ENCODE data around the gene CBX8. TPM values are rescaled to one million over a fixed set of nuclear protein-coding genes. Genes with fewer than 3 reads are reported as not detected.

The CBX8 gene
- polyA plus RNA-seq, 2 of the 4 experiments (the other 2 are of a cell fraction): 1.5 to 13.1 TPM

GRCh38 chr17:79769570-79770506 lies 27.0 kb downstream of the CBX8 start:
- ChIA-PET POLR2A (interaction anchor here (0.6 kb wide), 1 partner anchor 17 kb away, joined by 3 read pairs; no protein-coding TSS in a partner anchor), CTCF (interaction anchor here (0.7 to 23.5 kb wide), 7 partner anchors 20 to 237 kb away, joined by 3 to 254 read pairs (median 3); partner anchors contain the start of gene CBX4)
- ATAC-seq (peak; percentile 48 to 74; a peak in 5 of 6 replicates), FAIRE-seq (no peak), DNase-seq (ENCODE audit: low read depth in 1 of 2, low spot score in 1 of 2) (peak; percentile 67 to 71)
- Histone ChIP-seq H3K4me2 (peak overlapping the region; percentile 54), H3K4me1 (peaks cover 18% of the 10 kb centered on the region), H3K9me3 (no peaks in the 10 kb centered on the region), H3K27ac (peak overlapping the region; percentile 57 to 73), H3K4me3 (no peak overlapping the region)
- TF ChIP-seq NPAS2 (CRISPR knock-in tag; IDR thresholded peaks at IDR 0.05; ENCODE audit: borderline replicate concordance) (no peak), MAFK (IDR thresholded peaks at IDR 0.05; ENCODE audit: partially characterized antibody) (peak; percentile 53), NFE2L2 (conservative IDR thresholded peaks at IDR 0.05; ENCODE audit: low read length) (peak; percentile 30), RFX5 (IDR thresholded peaks at IDR 0.05) (no peak)
- 71% methylated on average over 25 of the region's 28 CpGs for WGBS (ENCODE audit: missing lambda C conversion rate)

DNA sequence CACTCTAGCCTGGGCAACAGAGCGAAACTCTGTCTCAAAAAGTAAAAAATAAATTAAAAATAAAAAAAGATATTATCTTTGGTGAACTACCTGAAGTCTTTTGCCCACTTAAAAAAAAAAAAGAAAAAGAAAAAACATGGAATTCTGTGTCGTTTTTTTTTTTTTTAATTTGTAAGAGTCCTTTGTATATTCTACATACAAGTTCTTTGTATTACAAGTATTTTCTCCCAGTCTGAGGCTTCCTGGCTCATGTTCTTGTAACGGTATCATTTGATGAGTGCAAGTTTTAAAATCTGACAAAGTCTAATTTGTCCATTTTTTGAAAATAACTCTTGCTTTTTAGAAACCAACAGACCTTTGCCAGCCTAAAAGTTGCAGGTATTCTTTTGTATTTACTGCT lies 31.2 kb downstream of the CBX8 start:
- H3K4me3 ChIP-seq: no peak overlapping the region
- H3K27ac ChIP-seq: no peak overlapping the region
- CTCF ChIA-PET: interaction anchor here (0.6 to 23.5 kb wide), 6 partner anchors 23 to 525 kb away, joined by 3 to 254 read pairs (median 4); no protein-coding TSS in a partner anchor
- H3K4me2 ChIP-seq: no peak overlapping the region
- DNase-seq (ENCODE audit: low read depth in 1 of 2, low spot score in 1 of 2) (no peak), ATAC-seq (no peak), FAIRE-seq (no peak)
- H3K4me1 ChIP-seq: peaks cover 16% of the 10 kb centered on the region
- TF ChIP-seq RFX5 (IDR thresholded peaks at IDR 0.05) (no peak), HOXB5 (CRISPR knock-in tag; IDR thresholded peaks at IDR 0.05) (no peak), PHF8 (IDR thresholded peaks at IDR 0.05; ENCODE audit: borderline replicate concordance, low read depth) (no peak)
- TF ChIP-seq, protein P1, sequence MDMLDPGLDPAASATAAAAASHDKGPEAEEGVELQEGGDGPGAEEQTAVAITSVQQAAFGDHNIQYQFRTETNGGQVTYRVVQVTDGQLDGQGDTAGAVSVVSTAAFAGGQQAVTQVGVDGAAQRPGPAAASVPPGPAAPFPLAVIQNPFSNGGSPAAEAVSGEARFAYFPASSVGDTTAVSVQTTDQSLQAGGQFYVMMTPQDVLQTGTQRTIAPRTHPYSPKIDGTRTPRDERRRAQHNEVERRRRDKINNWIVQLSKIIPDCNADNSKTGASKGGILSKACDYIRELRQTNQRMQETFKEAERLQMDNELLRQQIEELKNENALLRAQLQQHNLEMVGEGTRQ (IDR thresholded peaks at IDR 0.05): no peak
- 74% methylated on average over 3 of the region's 3 CpGs for WGBS (ENCODE audit: missing lambda C conversion rate)
- POLR2A ChIA-PET: no interaction called here
- no peaks in the 10 kb centered on the region for H3K9me3 ChIP-seq

DNA sequence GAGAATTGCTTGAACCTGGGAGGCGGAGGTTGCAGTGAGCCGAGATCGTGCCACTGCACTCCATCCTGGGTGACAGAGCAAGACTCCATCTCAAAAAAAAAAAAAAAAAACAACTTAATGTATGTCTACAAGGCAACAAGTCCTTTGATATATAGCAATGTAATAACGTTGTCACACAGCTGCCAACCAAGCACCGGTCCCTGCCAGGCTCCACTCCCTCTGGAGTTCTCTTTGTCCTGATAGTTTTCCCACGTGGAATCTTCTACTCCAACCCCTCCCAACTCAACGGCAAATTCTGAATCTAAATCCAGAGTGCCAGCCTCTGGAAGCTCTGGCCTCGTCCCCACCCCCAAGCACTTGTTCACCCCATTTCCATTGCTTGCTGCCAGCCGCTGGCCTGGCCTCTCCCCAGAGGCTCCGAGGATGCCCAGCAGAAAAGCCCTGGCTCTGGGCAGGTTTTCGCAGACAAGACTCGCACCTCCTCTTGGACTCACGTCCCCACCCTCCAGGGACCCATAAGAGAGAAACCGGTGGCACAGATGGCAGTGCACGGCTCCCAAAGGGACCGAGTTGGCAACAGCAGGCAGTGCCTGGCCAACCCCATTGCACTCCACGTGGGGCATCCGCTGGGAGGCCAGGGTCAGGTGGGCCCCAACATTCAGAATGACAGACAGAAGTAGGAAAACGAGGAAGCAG lies 34.8 kb downstream of the CBX8 start:
- Histone ChIP-seq H3K4me3 (no peak overlapping the region), H3K27ac (no peak overlapping the region), H3K9me3 (no peaks in the 10 kb centered on the region), H3K4me2 (no peak overlapping the region), H3K4me1 (no peaks in the 10 kb centered on the region)
- TF ChIP-seq, protein P2, sequence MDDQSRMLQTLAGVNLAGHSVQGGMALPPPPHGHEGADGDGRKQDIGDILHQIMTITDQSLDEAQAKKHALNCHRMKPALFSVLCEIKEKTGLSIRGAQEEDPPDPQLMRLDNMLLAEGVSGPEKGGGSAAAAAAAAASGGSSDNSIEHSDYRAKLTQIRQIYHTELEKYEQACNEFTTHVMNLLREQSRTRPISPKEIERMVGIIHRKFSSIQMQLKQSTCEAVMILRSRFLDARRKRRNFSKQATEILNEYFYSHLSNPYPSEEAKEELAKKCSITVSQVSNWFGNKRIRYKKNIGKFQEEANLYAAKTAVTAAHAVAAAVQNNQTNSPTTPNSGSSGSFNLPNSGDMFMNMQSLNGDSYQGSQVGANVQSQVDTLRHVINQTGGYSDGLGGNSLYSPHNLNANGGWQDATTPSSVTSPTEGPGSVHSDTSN (IDR thresholded peaks at IDR 0.05): no peak
- TF ChIP-seq RCOR1 (IDR thresholded peaks at IDR 0.05; ENCODE audit: low read depth, low read length): no peak
- WGBS (ENCODE audit: missing lambda C conversion rate): 79% methylated on average over 17 of the region's 19 CpGs
- ATAC-seq (0 out of 6 replicates have a peak, but pooled peaks of 1 of the 2 experiments have one; percentile 12), DNase-seq (ENCODE audit: low read depth in 1 of 2, low spot score in 1 of 2) (no peak), FAIRE-seq (no peak)
- CTCF ChIA-PET: interaction anchor here (0.7 to 23.5 kb wide), 5 partner anchors 9 to 230 kb away, joined by 3 to 254 read pairs (median 6); no protein-coding TSS in a partner anchor
- POLR2A ChIA-PET: no interaction called here

GRCh38 chr17:79760197-79760906 lies 36.5 kb downstream of the CBX8 start:
- TF ChIP-seq MAFK (IDR thresholded peaks at IDR 0.05; ENCODE audit: partially characterized antibody): peak; percentile 67
- no peak for TF ChIP-seq EHF (CRISPR knock-in tag; IDR thresholded peaks at IDR 0.05)
- no peak overlapping the region for H3K4me3 ChIP-seq
- H3K4me2 ChIP-seq: no peak overlapping the region
- DNase-seq (ENCODE audit: low read depth in 1 of 2, low spot score in 1 of 2): no peak
- H3K4me1 ChIP-seq: no peaks in the 10 kb centered on the region
- H3K9me3 ChIP-seq: no peaks in the 10 kb centered on the region
- no peak for FAIRE-seq
- H3K27ac ChIP-seq: peak overlapping the region in 1 of 2 experiments; percentile 48; a peak in 3 of 6 replicates
- CTCF ChIA-PET: interaction anchor here (0.7 to 23.5 kb wide), 6 partner anchors 11 to 45 kb away, joined by 3 to 254 read pairs (median 5); no protein-coding TSS in a partner anchor
- WGBS (ENCODE audit: missing lambda C conversion rate): 81% methylated on average over 21 of the region's 21 CpGs
- POLR2A ChIA-PET: no interaction called here
- ATAC-seq: no peak
